Hippocampal formation (tissue), 2 donors: ENCODE measurements around the gene SEPHS2.

Experiments used
- DNase-seq, 2 donors: peaks; one replicate each; lab custom pipeline; 2025; lab: John Stamatoyannopoulos, UW

SEPHS2 gene

GRCh38 chr16:30429678-30430427 is 15.8 kb downstream of the SEPHS2 start, which contains the start of gene DCTPP1:
Gene DCTPP1 (minus strand): TSS chr16:30430030. CDS start chr16:30429980, 50 bp downstream.
- DNase-seq = peak; percentile 88 to 98

DNA sequence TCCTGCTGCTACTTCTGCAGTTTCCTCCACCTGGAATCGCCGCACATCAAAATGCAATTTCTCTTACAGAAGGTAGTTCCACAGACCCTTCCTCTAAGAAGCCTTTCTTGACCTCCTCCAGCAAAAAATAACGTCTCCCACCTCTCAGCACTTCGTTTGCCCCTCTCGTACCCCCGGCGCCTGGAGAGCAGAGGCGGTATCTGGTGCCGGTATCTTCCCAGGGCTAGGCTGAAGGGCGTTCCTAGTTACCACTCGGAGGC is 16.3 kb downstream of the SEPHS2 start:
- DNase-seq = no peak

GRCh38 chr16:30428055-30428454 is 17.6 kb downstream of the SEPHS2 start:
- no peak for DNase-seq

- DNase-seq = no peak
Measured at GRCh38 chr16:30421010-30421409, 24.7 kb downstream of the SEPHS2 start.

GRCh38 chr16:30418350-30419181 is 27.1 kb downstream of the SEPHS2 start:
- no peak for DNase-seq

DNA sequence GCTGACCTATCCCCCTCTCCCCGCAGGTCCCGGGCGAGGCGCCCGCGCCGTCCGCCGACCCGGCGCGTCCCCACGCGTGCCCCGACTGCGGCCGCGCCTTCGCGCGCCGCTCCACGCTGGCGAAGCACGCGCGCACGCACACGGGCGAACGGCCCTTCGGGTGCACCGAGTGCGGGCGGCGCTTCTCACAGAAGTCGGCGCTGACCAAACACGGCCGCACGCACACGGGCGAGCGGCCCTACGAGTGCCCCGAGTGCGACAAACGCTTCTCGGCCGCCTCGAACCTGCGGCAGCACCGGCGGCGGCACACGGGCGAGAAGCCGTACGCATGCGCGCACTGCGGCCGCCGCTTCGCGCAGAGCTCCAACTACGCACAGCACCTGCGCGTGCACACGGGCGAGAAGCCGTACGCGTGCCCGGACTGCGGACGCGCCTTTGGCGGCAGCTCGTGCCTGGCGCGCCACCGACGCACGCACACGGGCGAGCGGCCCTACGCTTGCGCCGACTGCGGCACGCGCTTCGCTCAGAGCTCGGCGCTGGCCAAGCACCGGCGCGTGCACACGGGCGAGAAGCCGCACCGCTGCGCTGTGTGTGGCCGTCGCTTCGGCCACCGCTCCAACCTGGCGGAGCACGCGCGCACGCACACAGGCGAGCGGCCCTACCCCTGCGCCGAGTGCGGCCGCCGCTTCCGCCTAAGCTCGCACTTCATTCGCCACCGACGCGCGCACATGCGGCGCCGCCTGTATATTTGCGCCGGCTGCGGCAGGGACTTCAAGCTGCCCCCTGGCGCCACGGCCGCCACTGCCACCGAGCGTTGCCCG is 27.9 kb downstream of the SEPHS2 start:
- peak; percentile 47 to 86 for DNase-seq

DNA sequence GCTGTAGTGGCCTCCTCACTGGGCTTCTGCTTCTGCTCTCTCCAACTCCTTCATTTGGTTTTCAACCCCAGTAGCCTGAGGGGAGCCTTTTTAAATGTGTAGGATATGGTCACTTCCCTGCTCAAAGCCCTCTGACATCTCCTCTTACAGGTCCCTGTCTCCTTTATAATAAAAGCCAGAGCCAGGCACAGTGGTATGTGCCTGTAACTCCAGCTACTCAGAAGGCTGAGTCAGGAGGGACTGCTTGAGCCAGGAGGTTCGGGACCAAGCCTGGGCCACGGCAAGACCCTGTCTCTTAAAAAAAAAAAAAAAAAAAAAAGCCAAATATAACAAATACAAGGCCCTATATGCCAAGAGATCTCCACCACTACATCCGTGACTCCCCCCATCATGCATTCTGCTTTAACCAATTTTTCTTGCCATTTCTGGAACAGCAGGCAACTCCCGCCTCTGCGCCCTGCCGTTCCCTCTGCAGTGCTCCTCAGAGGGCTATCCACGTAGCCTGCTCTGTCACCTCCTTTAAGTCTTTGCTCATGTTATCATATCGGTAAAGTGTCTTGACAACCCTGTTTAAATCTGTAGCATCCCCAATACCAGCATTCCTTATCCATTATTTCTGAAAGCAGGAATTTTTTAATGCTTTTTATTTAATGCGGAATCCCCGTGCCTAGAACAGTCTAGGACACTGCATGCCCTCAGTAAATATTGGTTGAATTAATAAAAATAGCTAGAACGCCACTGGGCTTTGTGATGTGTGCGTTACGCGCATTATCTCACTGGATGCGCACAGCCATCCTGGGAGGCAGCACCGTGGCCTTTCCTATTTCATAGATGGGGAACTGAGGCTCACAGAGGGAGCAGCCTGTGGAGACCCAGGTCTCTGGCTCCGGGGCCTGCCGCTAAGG is 28.8 kb downstream of the SEPHS2 start:
- no peak for DNase-seq

DNA sequence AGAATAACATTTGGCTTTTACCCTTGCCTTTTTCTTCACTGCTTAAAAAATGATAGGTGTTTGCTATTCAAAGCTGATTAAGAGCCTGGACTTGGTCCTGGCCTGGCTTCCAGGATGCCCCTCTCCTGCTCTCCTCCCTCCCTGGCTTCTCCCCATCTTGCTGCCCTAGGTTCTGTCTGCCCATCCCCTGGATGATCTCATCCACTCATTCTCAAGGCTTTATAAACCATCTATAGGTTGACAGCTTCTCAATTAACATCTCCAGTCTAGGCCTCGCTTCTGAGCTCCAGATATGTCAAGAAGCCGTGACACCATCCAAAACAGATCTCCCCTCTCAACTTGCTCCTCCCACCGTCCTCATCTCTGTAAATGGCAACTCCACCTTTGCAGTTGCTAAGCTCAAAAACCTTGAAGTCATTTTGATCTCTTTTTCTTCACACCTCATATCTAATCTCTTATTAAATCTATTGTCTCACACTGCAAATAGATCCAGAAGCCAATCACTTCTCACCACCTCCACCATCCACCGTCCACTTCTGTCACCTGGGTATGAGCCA is 29.5 kb downstream of the SEPHS2 start:
- DNase-seq = no peak

DNA sequence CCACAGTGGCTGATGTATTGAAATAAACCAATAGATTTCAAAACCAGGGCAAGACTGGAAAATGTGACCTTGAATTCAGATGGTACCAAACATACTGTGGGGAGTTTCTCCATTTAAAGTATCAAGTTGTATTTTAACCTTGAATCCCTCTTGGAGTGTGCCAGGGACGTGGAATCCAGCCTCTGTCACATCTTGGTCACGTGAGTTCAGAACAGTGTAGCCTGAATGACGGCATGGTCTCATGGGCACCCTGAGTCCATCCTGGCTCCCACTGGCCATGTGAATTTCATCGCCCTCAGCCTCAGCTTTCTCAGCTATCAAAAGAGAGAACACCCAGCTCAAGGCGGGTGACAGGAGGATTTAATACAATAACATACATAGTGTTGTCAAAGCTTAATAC is 31.5 kb downstream of the SEPHS2 start:
- DNase-seq = no peak

GRCh38 chr16:30413112-30413806 is 32.4 kb downstream of the SEPHS2 start:
- DNase-seq = no peak

DNA sequence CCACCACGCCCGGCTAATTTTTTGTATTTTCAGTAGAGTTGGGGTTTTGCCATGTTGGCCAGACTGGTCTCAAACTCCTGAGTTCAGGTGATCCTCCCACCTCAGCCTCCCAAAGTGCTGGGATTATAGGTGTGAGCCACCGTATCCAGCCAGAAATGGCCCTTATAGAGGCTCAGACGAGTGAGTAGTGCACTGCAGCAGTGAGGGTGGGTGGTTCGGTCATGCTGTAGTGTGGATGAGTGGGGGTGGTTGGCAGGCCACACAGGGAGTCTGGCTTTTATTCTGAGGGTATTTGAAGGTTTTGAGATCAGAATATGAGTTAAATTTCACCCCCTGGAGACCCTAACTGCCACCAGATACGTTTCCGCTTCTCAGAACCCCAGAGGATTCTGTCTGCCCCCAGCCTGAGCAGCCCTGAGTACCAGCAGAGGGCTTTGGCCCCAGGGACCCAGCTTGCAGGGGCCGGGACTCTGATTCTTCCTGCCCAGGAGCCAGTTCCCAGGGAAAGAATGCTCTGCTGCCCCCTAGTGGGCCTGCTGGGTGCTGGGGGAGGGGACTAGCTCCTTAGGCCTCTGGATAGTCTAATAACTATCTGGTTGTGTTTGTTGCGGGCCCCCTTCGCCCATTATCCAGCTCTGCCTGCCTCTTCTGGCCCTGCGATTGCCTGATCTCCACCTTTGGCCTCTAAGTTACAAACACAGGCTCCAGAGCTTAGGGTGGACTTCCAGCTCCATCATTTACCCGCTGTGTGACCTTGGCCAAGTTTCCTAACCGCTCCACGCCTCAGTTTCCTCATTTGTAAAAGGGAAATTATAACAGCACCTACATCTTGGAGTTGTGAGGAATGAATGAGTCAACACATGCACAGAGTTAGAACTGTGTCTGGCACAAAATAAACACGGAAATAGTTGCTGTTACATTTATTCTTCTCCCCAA is 36.3 kb downstream of the SEPHS2 start:
- peak; percentile 80 to 88 for DNase-seq

- DNase-seq = no peak
Measured at GRCh38 chr16:30407804-30408534, 37.7 kb downstream of the SEPHS2 start.

DNA sequence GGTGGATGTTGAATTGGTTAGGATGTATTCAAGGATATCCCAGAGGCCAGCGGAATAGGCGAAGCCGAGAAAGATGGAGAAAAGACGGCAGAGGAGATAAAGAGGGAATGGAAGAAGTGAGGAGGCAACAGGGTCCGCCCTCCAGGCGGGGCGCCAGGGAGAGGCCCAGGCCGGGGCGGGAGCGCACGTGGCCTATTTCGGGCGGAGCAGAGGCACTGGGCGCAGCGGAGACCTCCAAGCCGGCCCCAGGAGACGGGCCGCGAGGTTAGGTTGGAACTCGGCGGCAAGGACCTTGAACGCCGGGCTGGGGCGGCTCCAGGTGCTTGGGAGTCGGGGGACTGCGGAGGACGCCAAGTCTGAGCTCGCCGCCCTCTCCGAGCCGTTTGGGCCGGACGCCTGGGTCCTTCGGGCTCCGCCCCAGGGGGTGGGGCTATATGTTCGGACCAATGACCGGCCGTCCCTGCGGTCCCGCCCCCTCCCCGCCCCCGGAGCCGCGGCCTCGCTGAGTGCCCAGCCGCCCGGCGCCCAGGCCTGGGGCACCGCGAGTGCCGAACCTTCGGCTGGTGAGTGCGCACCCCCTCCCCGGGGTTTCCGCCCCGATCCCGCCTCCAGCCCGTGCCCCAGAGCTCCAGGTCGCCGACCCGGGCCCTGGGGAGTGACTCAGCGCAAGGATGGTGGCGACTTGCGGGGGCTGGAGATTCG is 38.4 kb downstream of the SEPHS2 start, which contains the start of gene ZNF771:
ZNF771 (plus strand) TSS at position 505 of the 702 bp plus-strand sequence. CDS start 448 bp downstream, outside the sequence.
- DNase-seq = peak; percentile 84 to 92

DNA sequence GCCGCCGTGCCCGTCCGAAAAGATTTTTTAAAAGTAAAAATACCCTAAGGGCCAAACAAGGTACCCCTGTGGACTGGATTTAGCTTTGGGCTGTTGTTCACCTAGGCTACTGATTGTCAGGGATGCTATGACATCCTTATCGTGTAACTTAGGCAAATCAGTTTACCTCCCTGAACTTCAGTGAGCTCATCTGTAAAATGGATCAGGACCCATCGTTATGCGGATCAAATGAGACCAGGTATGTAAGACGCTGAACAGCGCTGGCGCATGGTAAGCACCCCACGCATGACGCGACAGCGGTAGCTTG is 38.9 kb downstream of the SEPHS2 start:
- no peak for DNase-seq

- DNase-seq = no peak
Measured at GRCh38 chr16:30401768-30402425, 43.8 kb downstream of the SEPHS2 start.

DNA sequence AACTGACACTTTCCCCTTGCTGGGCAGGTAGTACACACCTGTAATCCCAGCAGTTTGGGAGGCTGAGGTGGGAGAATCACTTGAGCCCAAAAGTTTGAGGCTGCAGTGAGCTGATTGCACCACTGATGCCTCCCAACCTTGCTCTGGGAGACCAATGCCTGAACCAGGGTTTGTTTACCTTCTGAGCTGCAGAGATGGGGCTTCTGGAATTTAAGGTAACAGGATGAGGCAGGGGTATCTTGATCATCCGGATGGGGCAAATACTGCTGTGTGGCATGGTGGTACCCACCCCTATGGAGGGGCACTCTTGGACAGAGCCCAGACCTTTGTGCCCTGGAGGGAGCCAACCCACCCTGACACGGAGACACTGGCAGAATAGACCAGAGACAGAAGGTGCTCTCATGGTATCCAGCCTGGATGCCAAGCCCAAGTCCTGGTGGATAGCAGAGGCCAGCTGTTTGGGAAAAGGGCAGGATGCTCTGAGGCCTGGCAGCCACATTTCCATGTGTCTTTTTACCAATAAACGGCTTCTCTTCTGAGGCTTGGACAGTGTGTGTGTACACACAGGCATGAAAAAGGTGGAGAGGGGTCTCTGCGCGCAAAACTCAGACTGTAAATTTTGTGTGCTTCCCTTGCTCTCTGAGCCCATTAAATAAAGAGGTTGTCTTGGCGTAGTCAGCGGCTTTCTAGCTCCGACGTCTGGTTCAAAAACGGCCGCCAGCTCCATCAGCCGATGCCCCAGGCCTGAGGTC is 46.1 kb downstream of the SEPHS2 start:
- no peak for DNase-seq
